GM19043 (cell line): ENCODE measurements around the gene TMEM30B.
"Not testable (repeated sequence)": the region's sequence is repeated elsewhere in the genome, so short reads cannot be mapped to it uniquely, and the experiment has no call there.

Experiments used
- ATAC-seq: cut with Tn5 transposase; IDR thresholded peaks from one replicate; pipeline ENCODE4 v1.9.1; 2021; ENCODE audit warnings: low read depth; ENCODE audit not compliant: unreplicated experiment

Gene TMEM30B

GRCh38 chr14:61281186-61281947 lies at the start of gene TMEM30B:
TSS of gene TMEM30B (minus strand) at chr14:61281338. CDS start at chr14:61281147, 191 bp downstream.
- ATAC-seq: no peak

- no peak for ATAC-seq
Measured at GRCh38 chr14:61330511-61330910, 49.4 kb upstream of the TMEM30B start.

GRCh38 chr14:61329478-61330051 lies 48.4 kb upstream of the TMEM30B start:
- no peak for ATAC-seq

GRCh38 chr14:61328626-61329262 lies 47.6 kb upstream of the TMEM30B start:
- ATAC-seq: no peak

- ATAC-seq: no peak
Measured at GRCh38 chr14:61326847-61327246, 45.7 kb upstream of the TMEM30B start.

GRCh38 chr14:61326146-61326545 lies 45.0 kb upstream of the TMEM30B start:
- no peak for ATAC-seq

- ATAC-seq: no peak
Measured at GRCh38 chr14:61325166-61325565, 44.0 kb upstream of the TMEM30B start.

- ATAC-seq: no peak
Measured at GRCh38 chr14:61323970-61324369, 42.8 kb upstream of the TMEM30B start.

GRCh38 chr14:61322799-61323290 lies 41.7 kb upstream of the TMEM30B start:
- ATAC-seq: no peak

- no peak for ATAC-seq
Measured at GRCh38 chr14:61322011-61322798, 41.1 kb upstream of the TMEM30B start.

- ATAC-seq: peak; percentile 58
Measured at GRCh38 chr14:61321385-61322010, 40.4 kb upstream of the TMEM30B start, which contains the start of gene PRKCH. TSS of gene PRKCH (plus strand) at chr14:61321579. CDS start at chr14:61322102, 523 bp downstream.

GRCh38 chr14:61320806-61321384 lies 39.8 kb upstream of the TMEM30B start:
- no peak for ATAC-seq

GRCh38 chr14:61320170-61320569 lies 39.0 kb upstream of the TMEM30B start:
- ATAC-seq: not testable (repeated sequence)

GRCh38 chr14:61319706-61320105 lies 38.6 kb upstream of the TMEM30B start:
- ATAC-seq: no peak

- ATAC-seq: no peak
Measured at GRCh38 chr14:61319086-61319485, 37.9 kb upstream of the TMEM30B start.

GRCh38 chr14:61315313-61315712 lies 34.2 kb upstream of the TMEM30B start:
- ATAC-seq: no peak

- not testable (repeated sequence) for ATAC-seq
Measured at GRCh38 chr14:61308701-61309100, 27.6 kb upstream of the TMEM30B start.

- ATAC-seq: no peak
Measured at GRCh38 chr14:61308198-61308597, 27.1 kb upstream of the TMEM30B start.

- no peak for ATAC-seq
Measured at GRCh38 chr14:61304688-61305087, 23.6 kb upstream of the TMEM30B start.

- no peak for ATAC-seq
Measured at GRCh38 chr14:61300754-61301153, 19.6 kb upstream of the TMEM30B start.
